ENCODE data around the gene HCRTR1. TPM values are rescaled to one million over a fixed set of nuclear protein-coding genes. Genes with fewer than 3 reads are reported as not detected.
A peak's percentile ranks its signal among the peaks of the same experiment; 100 is the strongest.

Gene HCRTR1
- total and polyA plus RNA-seq, 2 experiments from 2014 or later: not detected

- 33 to 44% methylated on average over 2 of the region's 2 CpGs for WGBS, 2 experiments (ENCODE audit: low coverage in 1 of 2, low lambda C conversion rate in 2 of 2, missing lambda C conversion rate in 2 of 2)
- Histone ChIP-seq H3K4me1 (ENCODE audit: insufficient read depth) (peaks cover 15% of the 10 kb centered on the region), H3K79me2 (ENCODE audit: insufficient read depth) (peaks cover 33% of the 10 kb centered on the region), H2AFZ (no peak overlapping the region), H4K20me1 (ENCODE audit: insufficient read depth) (no peaks in the 10 kb centered on the region), H3K36me3 (ENCODE audit: low read depth) (peaks cover 5% of the 10 kb centered on the region; the same call in 1 of the 2 replicates), H3K27me3 (replicated peaks; ENCODE audit: insufficient read depth) (no peaks in the 10 kb centered on the region), H3K9ac (no peak overlapping the region), H3K9me2 (ENCODE audit: insufficient read depth) (no peaks in the 10 kb centered on the region), H3K4me2 (ENCODE audit: unreplicated experiment) (no peak overlapping the region), H3K4me3 (no peak overlapping the region), H3K27ac (peak overlapping the region; percentile 38; the same call in 1 of the 2 replicates), H3F3A (ENCODE audit: insufficient read depth) (peaks cover 27% of the 10 kb centered on the region; the same call in 1 of the 2 replicates), H3K9me3 (ENCODE audit: low read depth) (no peaks in the 10 kb centered on the region)
- TF ChIP-seq EZH2phosphoT487 (IDR thresholded peaks at IDR 0.05; ENCODE audit: insufficient read depth, low read depth) (no peak), EZH2 (IDR thresholded peaks at IDR 0.05; ENCODE audit: insufficient read depth, poor library complexity, severe bottlenecking) (no peak)
- peak; percentile 72 for DNase-seq
- in situ Hi-C loops (cut with MboI): no loop called here
These were observed 29.6 kb downstream of the HCRTR1 start for GRCh38 chr1:31647106-31647505.

GRCh38 chr1:31648190-31648589, 30.7 kb downstream of the HCRTR1 start:
- no peaks in the 10 kb centered on the region for H3K9me3 ChIP-seq (ENCODE audit: low read depth)
- H3K27me3 ChIP-seq (replicated peaks; ENCODE audit: insufficient read depth): no peaks in the 10 kb centered on the region
- no peak for TF ChIP-seq EZH2phosphoT487 (IDR thresholded peaks at IDR 0.05; ENCODE audit: insufficient read depth, low read depth)
- no peak for TF ChIP-seq EZH2 (IDR thresholded peaks at IDR 0.05; ENCODE audit: insufficient read depth, poor library complexity, severe bottlenecking)
- peak overlapping the region; percentile 17; the same call in 1 of the 2 replicates for H3K27ac ChIP-seq
- peaks cover 7% of the 10 kb centered on the region; the same call in 1 of the 2 replicates for H3K36me3 ChIP-seq (ENCODE audit: low read depth)
- H2AFZ ChIP-seq: no peak overlapping the region
- no peaks in the 10 kb centered on the region for H4K20me1 ChIP-seq (ENCODE audit: insufficient read depth)
- DNase-seq: peak; percentile 29
- H3K4me3 ChIP-seq: no peak overlapping the region
- in situ Hi-C loops (cut with MboI): no loop called here
- H3F3A ChIP-seq (ENCODE audit: insufficient read depth): peaks cover 20% of the 10 kb centered on the region; the same call in 1 of the 2 replicates
- no peak overlapping the region for H3K4me2 ChIP-seq (ENCODE audit: unreplicated experiment)
- peaks cover 22% of the 10 kb centered on the region for H3K79me2 ChIP-seq (ENCODE audit: insufficient read depth)
- H3K9me2 ChIP-seq (ENCODE audit: insufficient read depth): no peaks in the 10 kb centered on the region
- WGBS, 2 experiments (ENCODE audit: low coverage in 1 of 2, low lambda C conversion rate in 2 of 2, missing lambda C conversion rate in 2 of 2): 69 to 75% methylated on average over 2 of the region's 2 CpGs
- peaks cover 14% of the 10 kb centered on the region for H3K4me1 ChIP-seq (ENCODE audit: insufficient read depth)
- H3K9ac ChIP-seq: no peak overlapping the region

GRCh38 chr1:31648641-31649357, 31.3 kb downstream of the HCRTR1 start:
- H3K4me3 ChIP-seq: no peak overlapping the region
- H3K9me3 ChIP-seq (ENCODE audit: low read depth): no peaks in the 10 kb centered on the region
- WGBS, 2 experiments (ENCODE audit: low coverage in 1 of 2, low lambda C conversion rate in 2 of 2, missing lambda C conversion rate in 2 of 2): 47 to 54% methylated on average over 9 of the region's 9 CpGs
- no peak overlapping the region for H2AFZ ChIP-seq
- peaks cover 7% of the 10 kb centered on the region; the same call in 1 of the 2 replicates for H3K36me3 ChIP-seq (ENCODE audit: low read depth)
- in situ Hi-C loops (cut with MboI): no loop called here
- H3K9me2 ChIP-seq (ENCODE audit: insufficient read depth): no peaks in the 10 kb centered on the region
- H3K79me2 ChIP-seq (ENCODE audit: insufficient read depth): peaks cover 16% of the 10 kb centered on the region
- TF ChIP-seq EZH2 (IDR thresholded peaks at IDR 0.05; ENCODE audit: insufficient read depth, poor library complexity, severe bottlenecking): no peak
- no peak for TF ChIP-seq EZH2phosphoT487 (IDR thresholded peaks at IDR 0.05; ENCODE audit: insufficient read depth, low read depth)
- H3K27ac ChIP-seq: peak overlapping the region; percentile 17; the same call in 1 of the 2 replicates
- H3K27me3 ChIP-seq (replicated peaks; ENCODE audit: insufficient read depth): no peaks in the 10 kb centered on the region
- peak; percentile 36 for DNase-seq
- H3K4me1 ChIP-seq (ENCODE audit: insufficient read depth): peaks cover 8% of the 10 kb centered on the region; the same call in 1 of the 2 replicates
- no peaks in the 10 kb centered on the region for H4K20me1 ChIP-seq (ENCODE audit: insufficient read depth)
- H3K4me2 ChIP-seq (ENCODE audit: unreplicated experiment): no peak overlapping the region
- H3F3A ChIP-seq (ENCODE audit: insufficient read depth): peaks cover 17% of the 10 kb centered on the region
- H3K9ac ChIP-seq: no peak overlapping the region

GRCh38 chr1:31650161-31651088, 32.9 kb downstream of the HCRTR1 start:
- H3K9me2 ChIP-seq (ENCODE audit: insufficient read depth): no peaks in the 10 kb centered on the region
- no peak overlapping the region for H3K27ac ChIP-seq
- no peak overlapping the region for H3K4me2 ChIP-seq (ENCODE audit: unreplicated experiment)
- H2AFZ ChIP-seq: no peak overlapping the region
- H4K20me1 ChIP-seq (ENCODE audit: insufficient read depth): no peaks in the 10 kb centered on the region
- no peak overlapping the region for H3K4me3 ChIP-seq
- peaks cover 8% of the 10 kb centered on the region; the same call in 1 of the 2 replicates for H3K36me3 ChIP-seq (ENCODE audit: low read depth)
- in situ Hi-C loops (cut with MboI): loop anchor here (25.0 kb wide), 1 partner anchor 312 kb away; no protein-coding TSS in a partner anchor
- WGBS, 2 experiments (ENCODE audit: low coverage in 1 of 2, low lambda C conversion rate in 2 of 2, missing lambda C conversion rate in 2 of 2): 74 to 78% methylated on average over 9 of the region's 9 CpGs
- peaks cover 17% of the 10 kb centered on the region for H3F3A ChIP-seq (ENCODE audit: insufficient read depth)
- 0 out of 2 replicates have a peak, but pooled peaks cover 8% of the 10 kb centered on the region for H3K79me2 ChIP-seq (ENCODE audit: insufficient read depth)
- H3K4me1 ChIP-seq (ENCODE audit: insufficient read depth): peaks cover 7% of the 10 kb centered on the region; the same call in 1 of the 2 replicates
- H3K9ac ChIP-seq: no peak overlapping the region
- H3K9me3 ChIP-seq (ENCODE audit: low read depth): no peaks in the 10 kb centered on the region
- no peaks in the 10 kb centered on the region for H3K27me3 ChIP-seq (replicated peaks; ENCODE audit: insufficient read depth)
- TF ChIP-seq EZH2phosphoT487 (IDR thresholded peaks at IDR 0.05; ENCODE audit: insufficient read depth, low read depth) (no peak), EZH2 (IDR thresholded peaks at IDR 0.05; ENCODE audit: insufficient read depth, poor library complexity, severe bottlenecking) (no peak)
- no peak for DNase-seq

All from GM23248 (cell line).